Liver (tissue), 9 donors: ENCODE results near the gene NUDT22. TPM values are rescaled to one million over a fixed set of nuclear protein-coding genes. Genes with fewer than 3 reads are reported as not detected.
A peak's percentile ranks its signal among the peaks of the same experiment; 100 is the strongest.

Experiments used
- DNase-seq: peaks from one replicate; pipeline ENCODE4 v3.0.0-alpha.2; 2017; ENCODE audit warnings: low spot score
- H3K27ac ChIP-seq, 2 donors: one replicate each; pipeline ENCODE4 v1.7.0; 2013; ENCODE audit warnings: inconsistent platforms in 2 of 2, low read length in 2 of 2, control low read depth in 1 of 2, low read depth in 1 of 2, mild to moderate bottlenecking in 1 of 2
- H3K27me3 ChIP-seq, 4 donors: one replicate each; pipeline versions ENCODE4 v1.6.1 to v1.7.0; 2013; ENCODE audit warnings: low read length in 3 of 4, inconsistent platforms in 1 of 4, mild to moderate bottlenecking in 1 of 4, moderate library complexity in 1 of 4; ENCODE audit not compliant: control insufficient read depth in 4 of 4, insufficient read depth in 4 of 4
- H3K36me3 ChIP-seq, 4 donors: one replicate each; pipeline versions ENCODE4 v1.6.1 to v1.7.0; 2013; ENCODE audit warnings: low read length in 3 of 4, mild to moderate bottlenecking in 3 of 4, low read depth in 1 of 4, moderate library complexity in 1 of 4; ENCODE audit not compliant: control insufficient read depth in 4 of 4, insufficient read depth in 3 of 4
- H3K4me1 ChIP-seq, 4 donors: one replicate each; pipeline versions ENCODE4 v1.6.1 to v1.7.0; 2013; ENCODE audit warnings: low read length in 3 of 4, mild to moderate bottlenecking in 3 of 4, moderate library complexity in 1 of 4; ENCODE audit not compliant: control insufficient read depth in 4 of 4, insufficient read depth in 4 of 4
- H3K4me3 ChIP-seq, 3 donors: one replicate each; pipeline versions ENCODE4 v1.6.1 to v1.7.0; 2013; ENCODE audit warnings: low read length in 3 of 3, control low read depth in 1 of 3, low read depth in 1 of 3, mild to moderate bottlenecking in 1 of 3
- H3K9ac ChIP-seq, 2 donors: one replicate each; pipeline ENCODE4 v1.7.0; 2013; ENCODE audit warnings: low read length in 2 of 2, mild to moderate bottlenecking in 2 of 2, moderate library complexity in 2 of 2, control low read depth in 1 of 2, low read depth in 1 of 2
- H3K9me3 ChIP-seq, 4 donors: one replicate each; pipeline versions ENCODE4 v1.6.1 to v1.7.0; 2013; ENCODE audit warnings: low read length in 3 of 4; ENCODE audit not compliant: control insufficient read depth in 4 of 4
- ATF3 ChIP-seq: IDR thresholded peaks from 2 replicates; pipeline ENCODE4 v1.6.1; 2016; ENCODE audit warnings: antibody characterized with exemption
- CTCF ChIP-seq: fragments of 150-350 bp; IDR thresholded peaks from 2 replicates; pipeline ENCODE4 v1.5.1; 2017; ENCODE audit warnings: improper control_type of control experiment, low read depth, low read length; ENCODE audit not compliant: missing input control
- EGR1 ChIP-seq, 2 donors: IDR thresholded peaks; 2 replicates each; pipeline ENCODE4 v1.6.1; 2016 to 2018; ENCODE audit warnings: antibody characterized with exemption in 2 of 2, low read depth in 2 of 2
- FOXA1 ChIP-seq: IDR thresholded peaks from 2 replicates; pipeline ENCODE4 v1.6.1; 2016; ENCODE audit warnings: antibody characterized with exemption
- FOXA2 ChIP-seq: IDR thresholded peaks from 2 replicates; pipeline ENCODE4 v1.6.1; 2016; ENCODE audit warnings: antibody characterized with exemption
- GABPA ChIP-seq, 2 donors: IDR thresholded peaks in 1 of 2; conservative IDR thresholded peaks in 1 of 2; 2 replicates each; pipeline ENCODE4 v1.6.1; 2016; ENCODE audit warnings: antibody characterized with exemption in 2 of 2, mild to moderate bottlenecking in 1 of 2, moderate library complexity in 1 of 2
- HNF4A ChIP-seq, 2 donors: conservative IDR thresholded peaks; 2 replicates each; pipeline ENCODE4 v1.6.1; 2016; ENCODE audit warnings: antibody characterized with exemption in 2 of 2, mild to moderate bottlenecking in 2 of 2
- HNF4G ChIP-seq: IDR thresholded peaks from 2 replicates; pipeline ENCODE4 v1.6.1; 2016; ENCODE audit warnings: antibody characterized with exemption
- JUND ChIP-seq, 2 donors: IDR thresholded peaks; 2 replicates each; pipeline ENCODE4 v1.6.1; 2016; ENCODE audit warnings: antibody characterized with exemption in 2 of 2
- NR2F2 ChIP-seq: IDR thresholded peaks from 2 replicates; pipeline ENCODE4 v1.6.1; 2016; ENCODE audit warnings: antibody characterized with exemption
- RAD21 ChIP-seq, 2 donors: IDR thresholded peaks; 2 replicates each; pipeline ENCODE4 v1.6.1; 2016; ENCODE audit warnings: antibody characterized with exemption in 2 of 2, mild to moderate bottlenecking in 2 of 2
- REST ChIP-seq: IDR thresholded peaks from 2 replicates; pipeline ENCODE4 v1.6.1; 2016; ENCODE audit warnings: antibody characterized with exemption, mild to moderate bottlenecking
- RXRA ChIP-seq, 2 donors: IDR thresholded peaks; 2 replicates each; pipeline ENCODE4 v1.6.1; 2017 to 2018; ENCODE audit warnings: antibody characterized with exemption in 2 of 2, mild to moderate bottlenecking in 1 of 2
- SP1 ChIP-seq: IDR thresholded peaks from 2 replicates; pipeline ENCODE4 v1.6.1; 2018; ENCODE audit warnings: antibody characterized with exemption, mild to moderate bottlenecking
- TAF1 ChIP-seq: conservative IDR thresholded peaks from 2 replicates; pipeline ENCODE4 v1.6.1; 2016; ENCODE audit warnings: antibody characterized with exemption, mild to moderate bottlenecking
- YY1 ChIP-seq: IDR thresholded peaks from 2 replicates; pipeline ENCODE4 v1.6.1; 2016; ENCODE audit warnings: antibody characterized with exemption, mild to moderate bottlenecking
- ZBTB33 ChIP-seq: IDR thresholded peaks from 2 replicates; pipeline ENCODE4 v1.6.1; 2016; ENCODE audit warnings: antibody characterized with exemption
- WGBS: extraction: QIAGEN DNeasy Blood & Tissue Kit; methylation state at CpG from one replicate; pipeline ENCODE4 v1.1.7; 2013; 5-methylcytosine and 5-hydroxymethylcytosine counted together
- polyA plus RNA-seq, 2 donors: library from polyadenylated mRNA; stranded (reverse) in 1 of 2; unstranded in 1 of 2; fragments of 200-250 nt in 1 of 2; fragments of >200 nt in 1 of 2; fragmentation: Nextera tagmentation in 1 of 2; extraction: Ambion mirVana in 1 of 2; gene quantifications; one replicate each; pipeline versions ENCODE4 v1.2.1 to v1.2.3, GENCODE V29; 2013 to 2015
- total RNA-seq, 2 donors: library from RNA; depleted of rRNA; stranded (reverse); fragments of >200 nt; gene quantifications; one replicate each; pipeline ENCODE4 v1.2.3, GENCODE V29; 2014
- donor health status: healthy.
- donor health status: healthy.
- donor health status: healthy.
- donor health status: healthy.
- donor health status: healthy.

Gene NUDT22
- total and polyA plus RNA-seq, 4 donors = 20.0 to 47.8 (median 41.2) TPM

GRCh38 chr11:64239662-64240434 lies 13.8 kb downstream of the NUDT22 start:
- no peaks in the 10 kb centered on the region for H3K9me3 ChIP-seq
- peak overlapping the region in 1 of 2 donors; percentile 85 for H3K9ac ChIP-seq
- DNase-seq = no peak
- peaks cover 23 to 59% (median 41%) of the 10 kb centered on the region in 4 donors for H3K4me1 ChIP-seq
- no peaks in the 10 kb centered on the region for H3K27me3 ChIP-seq
- peak overlapping the region in 2 of 3 donors; percentile 74 to 77 for H3K4me3 ChIP-seq
- peaks cover 0 to 6% (median 4%) of the 10 kb centered on the region in 4 donors for H3K36me3 ChIP-seq
- WGBS = 79% methylated on average over 11 of the region's 11 CpGs
- TF ChIP-seq GABPA (IDR thresholded peaks at IDR 0.05 in 1 of 2, conservative IDR thresholded peaks at IDR 0.05 in 1 of 2) (no peak), RAD21 (IDR thresholded peaks at IDR 0.05) (no peak), EGR1 (IDR thresholded peaks at IDR 0.05; ENCODE audit: low read depth in 2 of 2) (no peak), FOXA2 (no peak), SP1 (no peak), REST (no peak), TAF1 (no peak), YY1 (no peak), HNF4G (no peak), HNF4A (conservative IDR thresholded peaks at IDR 0.05) (no peak), FOXA1 (no peak), RXRA (IDR thresholded peaks at IDR 0.05) (no peak), ATF3 (no peak), JUND (IDR thresholded peaks at IDR 0.05) (no peak), NR2F2 (no peak), CTCF (no peak), ZBTB33 (no peak)
- peak overlapping the region; percentile 97 to 99 for H3K27ac ChIP-seq
